ENCODE measurements around the gene PIGA. TPM values are rescaled to one million over a fixed set of nuclear protein-coding genes. Genes with fewer than 3 reads are reported as not detected.
"Not testable (repeated sequence)": the region's sequence is repeated elsewhere in the genome, so short reads cannot be mapped to it uniquely, and the experiment has no call there.

Gene PIGA
- total RNA-seq, 2 experiments from 2014 or later = 19.0 to 20.9 TPM

DNA sequence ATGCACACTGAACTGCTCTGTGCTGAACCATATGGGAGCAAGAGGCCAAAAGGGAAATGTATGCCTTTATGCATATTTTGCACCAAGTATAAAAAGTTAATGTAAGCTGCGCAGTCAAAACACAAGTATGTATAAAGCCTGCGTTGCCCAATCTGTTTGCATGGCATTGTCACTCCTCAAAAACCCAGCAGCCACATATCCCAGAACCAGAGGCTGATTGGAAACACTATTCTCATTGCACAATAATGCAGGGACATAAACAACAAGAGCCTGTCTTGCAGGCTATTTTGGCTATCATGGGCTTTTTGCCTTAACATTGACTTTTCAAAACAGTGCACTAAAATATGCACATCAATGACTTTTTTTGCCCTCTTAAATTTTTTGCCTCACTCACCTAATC is 60.4 kb downstream of the PIGA start:
- ATAC-seq (no peak), DNase-seq (no peak)
- no peaks in the 10 kb centered on the region for H3K9me3 Mint-ChIP-seq (ENCODE audit: insufficient read depth)
- peaks cover 2% of the 10 kb centered on the region for H3K4me1 Mint-ChIP-seq (ENCODE audit: low read depth)
- ChIA-PET CTCF (no interaction called here), POLR2A (no interaction called here)
- no peak overlapping the region for H3K27ac Mint-ChIP-seq
- H3K4me3 Mint-ChIP-seq = no peak overlapping the region
- no peaks in the 10 kb centered on the region for H3K27me3 Mint-ChIP-seq (ENCODE audit: low read depth)
- H3K36me3 Mint-ChIP-seq (ENCODE audit: low read depth) = no peaks in the 10 kb centered on the region

DNA sequence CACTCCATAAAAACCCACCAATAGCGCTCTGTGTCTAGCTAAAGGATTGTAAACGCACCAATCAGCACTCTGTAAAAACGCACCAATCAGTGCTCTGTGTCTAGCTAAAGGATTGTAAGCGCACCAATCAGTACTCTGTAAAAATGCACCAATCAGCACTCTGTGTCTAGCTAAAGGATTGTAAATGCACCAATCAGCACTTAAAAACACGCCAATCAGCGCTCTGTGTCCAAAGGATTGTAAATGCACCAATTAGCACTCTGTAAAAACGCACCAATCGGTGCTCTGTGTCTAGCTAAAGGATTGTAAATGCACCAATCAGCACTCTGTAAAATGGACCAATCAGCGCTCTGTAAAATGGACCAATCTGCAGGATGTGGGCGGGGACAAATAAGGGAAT is 62.0 kb downstream of the PIGA start:
- H3K9me3 Mint-ChIP-seq (ENCODE audit: insufficient read depth); ATAC-seq; H3K27me3 Mint-ChIP-seq (ENCODE audit: low read depth); H3K36me3 Mint-ChIP-seq (ENCODE audit: low read depth); H3K27ac Mint-ChIP-seq; H3K4me1 Mint-ChIP-seq (ENCODE audit: low read depth); H3K4me3 Mint-ChIP-seq; DNase-seq; POLR2A ChIA-PET; CTCF ChIA-PET: not testable (repeated sequence)

DNA sequence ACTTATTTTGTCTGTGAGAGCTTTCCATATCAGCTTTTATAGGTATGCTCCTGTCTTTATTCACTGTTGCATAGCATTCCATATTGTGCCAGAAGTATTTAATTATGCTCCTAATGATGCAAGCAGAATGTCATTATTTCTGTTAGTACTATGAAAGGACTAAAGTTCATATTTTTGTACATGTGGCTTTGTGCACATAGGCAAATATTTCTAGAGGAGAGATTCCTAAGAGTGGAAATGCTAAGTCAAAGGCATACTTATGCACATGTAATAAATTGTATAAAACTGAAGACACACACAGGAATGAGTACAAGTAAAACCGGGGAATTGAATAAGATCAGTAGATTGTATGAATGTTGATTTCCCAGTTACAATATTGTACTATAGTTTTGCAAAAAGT is 63.6 kb downstream of the PIGA start:
- no peak for DNase-seq
- Mint-ChIP-seq H3K27ac (no peak overlapping the region), H3K27me3 (ENCODE audit: low read depth) (no peaks in the 10 kb centered on the region), H3K4me3 (no peak overlapping the region), H3K4me1 (ENCODE audit: low read depth) (peaks cover 8% of the 10 kb centered on the region), H3K36me3 (ENCODE audit: low read depth) (no peaks in the 10 kb centered on the region), H3K9me3 (ENCODE audit: insufficient read depth) (no peaks in the 10 kb centered on the region)
- ATAC-seq = no peak
- ChIA-PET CTCF (no interaction called here), POLR2A (no interaction called here)

DNA sequence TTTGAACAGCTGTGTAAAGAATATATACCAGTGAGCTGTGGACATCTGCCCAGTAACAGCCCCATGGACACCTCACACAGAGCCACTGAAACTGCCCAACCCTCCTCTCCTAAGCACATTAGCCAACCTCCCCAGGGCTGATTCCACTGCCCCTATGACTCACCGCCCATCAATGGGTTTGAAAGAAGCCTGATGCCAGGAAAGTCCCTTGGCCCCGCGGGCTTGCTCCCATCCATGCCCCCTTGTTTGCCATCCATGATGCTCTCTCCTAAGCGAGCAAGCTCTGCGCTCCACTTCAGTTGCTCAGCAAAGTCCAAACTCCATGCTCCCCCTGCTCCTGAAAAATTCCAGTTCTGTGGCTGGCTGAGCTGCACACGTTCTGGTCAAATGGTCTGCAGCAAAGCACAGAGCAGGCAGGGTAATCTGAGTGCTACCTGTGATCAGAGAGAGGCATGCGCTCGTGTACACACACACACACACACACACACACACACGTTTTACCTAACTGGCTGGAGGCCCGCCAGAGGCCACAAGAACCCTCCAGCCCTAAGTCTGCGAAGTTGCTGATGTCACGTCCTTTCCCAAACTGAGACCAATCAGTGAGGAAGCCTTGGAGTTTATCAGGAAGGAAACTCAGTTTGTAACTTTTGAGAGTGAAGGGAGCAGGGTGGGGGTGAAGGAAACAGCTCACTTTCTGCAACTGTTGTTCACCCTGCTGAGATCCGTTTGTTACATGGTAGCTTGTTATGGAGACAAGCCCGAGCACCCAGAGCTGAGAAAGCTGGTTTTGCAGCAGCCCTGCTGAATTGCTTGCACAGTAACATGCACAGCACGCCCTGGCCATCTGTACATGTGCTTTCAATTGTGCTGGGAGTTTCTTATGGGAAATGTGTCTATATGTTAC is 65.5 kb downstream of the PIGA start, which contains the start of gene ASB9:
Gene ASB9, minus strand, starts transcription at position 466 of the 904 bp plus-strand sequence. Its CDS starts 209 bp downstream, at position 257.
- H3K4me1 Mint-ChIP-seq (ENCODE audit: low read depth) = peaks cover 8% of the 10 kb centered on the region
- ATAC-seq = no peak
- ChIA-PET CTCF (no interaction called here), POLR2A (no interaction called here)
- H3K9me3 Mint-ChIP-seq (ENCODE audit: insufficient read depth) = no peaks in the 10 kb centered on the region
- DNase-seq = no peak
- no peak within 1 kb of the TSS for H3K27ac Mint-ChIP-seq
- H3K4me3 Mint-ChIP-seq = no peak within 1 kb of the TSS
- no peaks in the 10 kb centered on the region for H3K27me3 Mint-ChIP-seq (ENCODE audit: low read depth)
- no peaks in the 10 kb centered on the region for H3K36me3 Mint-ChIP-seq (ENCODE audit: low read depth)

Other genes starting within 250 kb of the PIGA start
- gene ASB9, start 65.4 kb downstream of the PIGA start, total RNA-seq = under 1 TPM; 0.18 to 0.34 TPM
- gene ASB11, start 19.9 kb downstream of the PIGA start, total RNA-seq = not detected
- gene VEGFD, start 48.9 kb upstream of the PIGA start, total RNA-seq = not detected
- gene PIR, start 157.8 kb upstream of the PIGA start, total RNA-seq = under 1 TPM; 0.90 to 0.91 TPM
- not detected for gene BMX, start 165.3 kb upstream of the PIGA start, total RNA-seq

Data from activated CD8-positive, alpha-beta T cell treated with anti-CD3 and anti-CD28 coated beads, Interleukin-2, amount 10 ng/mL, durations not matched to agents 7 days and 5 days (primary cell).